GM18858 (cell line): ENCODE measurements around the gene TAF4B.
"Not testable (repeated sequence)": the region's sequence is repeated elsewhere in the genome, so short reads cannot be mapped to it uniquely, and the experiment has no call there.

Experiments
- ATAC-seq: cut with Tn5 transposase; IDR thresholded peaks from one replicate; pipeline ENCODE4 v1.9.1; 2021; ENCODE audit not compliant: unreplicated experiment

Gene TAF4B

GRCh38 chr18:26421931-26422330 lies 195.7 kb downstream of the TAF4B start:
- no peak for ATAC-seq

GRCh38 chr18:26422472-26423162 lies 196.4 kb downstream of the TAF4B start:
- peak; percentile 90 for ATAC-seq

GRCh38 chr18:26424428-26425147 lies 198.3 kb downstream of the TAF4B start:
- ATAC-seq = no peak

- ATAC-seq = no peak
Measured at GRCh38 chr18:26425148-26425531, 198.9 kb downstream of the TAF4B start.

GRCh38 chr18:26429535-26430226 lies 203.4 kb downstream of the TAF4B start:
- ATAC-seq = no peak

- peak; percentile 57 for ATAC-seq
Measured at GRCh38 chr18:26432651-26433424, 206.6 kb downstream of the TAF4B start.

- ATAC-seq = no peak
Measured at GRCh38 chr18:26434887-26435286, 208.6 kb downstream of the TAF4B start.

GRCh38 chr18:26435415-26436095 lies 209.3 kb downstream of the TAF4B start:
- ATAC-seq = no peak

GRCh38 chr18:26436176-26437051 lies 210.2 kb downstream of the TAF4B start:
- ATAC-seq = no peak

GRCh38 chr18:26437634-26438033 lies 211.4 kb downstream of the TAF4B start:
- not testable (repeated sequence) for ATAC-seq

- ATAC-seq = peak; percentile 99
Measured at GRCh38 chr18:26438980-26439379, 212.7 kb downstream of the TAF4B start.

- ATAC-seq = no peak
Measured at GRCh38 chr18:26439537-26439936, 213.3 kb downstream of the TAF4B start.

- ATAC-seq = no peak
Measured at GRCh38 chr18:26440644-26441043, 214.4 kb downstream of the TAF4B start.
